Measurements from ENCODE around the gene SLC12A7.

GRCh38 chr5:1113805-1114586, 2.1 kb upstream of the SLC12A7 start:
- no peak for TF ChIP-seq CTCF (IDR thresholded peaks at IDR 0.05)
- no peak for TF ChIP-seq ZNF423 (CRISPR knock-in tag; IDR thresholded peaks at IDR 0.05)
- TF ChIP-seq ATF3 (CRISPR knock-in tag; conservative IDR thresholded peaks at IDR 0.05) = no peak
- no peak for TF ChIP-seq E2F1 (CRISPR knock-in tag; IDR thresholded peaks at IDR 0.05)
- no peak for TF ChIP-seq FOXP4 (CRISPR knock-in tag; IDR thresholded peaks at IDR 0.05)
- no peak for TF ChIP-seq ZNF425 (CRISPR knock-in tag; conservative IDR thresholded peaks at IDR 0.05)
- TF ChIP-seq FOXJ3 (CRISPR knock-in tag; IDR thresholded peaks at IDR 0.05; ENCODE audit: borderline replicate concordance) = no peak
- no peak for TF ChIP-seq USF1 (CRISPR knock-in tag; IDR thresholded peaks at IDR 0.05)
- no peak for TF ChIP-seq CREB1 (CRISPR knock-in tag; IDR thresholded peaks at IDR 0.05)
- TF ChIP-seq NR1H2 (CRISPR knock-in tag; IDR thresholded peaks at IDR 0.05) = no peak
- no peak for TF ChIP-seq MYBL2 (CRISPR knock-in tag; IDR thresholded peaks at IDR 0.05)
- TF ChIP-seq NFE2L1 (CRISPR knock-in tag; IDR thresholded peaks at IDR 0.05) = no peak
- no peak for TF ChIP-seq TP53 (CRISPR knock-in tag; IDR thresholded peaks at IDR 0.05)
